Gastroesophageal sphincter (tissue), 4 donors: Measurements from ENCODE around the gene ASPRV1. TPM values are rescaled to one million over a fixed set of nuclear protein-coding genes. Genes with fewer than 3 reads are reported as not detected.

Source experiments
- ATAC-seq: fragments of 150-250 bp; one replicate; pipeline ENCODE4 v1.9.1; 2016; ENCODE audit warnings: mild to moderate bottlenecking, moderate library complexity
- H3K27ac ChIP-seq, 4 donors: fragments of 200-600 bp; sonication (generic) in 3 of 4; 1 replicate in 3 of 4; 2 replicates in 1 of 4; pipeline ENCODE4 v1.5.1; 2016 to 2019
- H3K27me3 ChIP-seq: fragments of 200-600 bp; sonication (generic); one replicate; pipeline ENCODE4 v1.5.1; 2019
- H3K36me3 ChIP-seq, 2 donors: fragments of 200-600 bp; sonication (generic); one replicate each; pipeline ENCODE4 v1.5.1; 2019; ENCODE audit warnings: control low read depth in 1 of 2
- H3K4me1 ChIP-seq, 3 donors: fragments of 200-600 bp; sonication (generic); 1 replicate in 2 of 3; 2 replicates in 1 of 3; pipeline ENCODE4 v1.5.1; 2016 to 2019; ENCODE audit warnings: control low read depth in 2 of 3
- H3K4me3 ChIP-seq, 2 donors: fragments of 200-600 bp; sonication (generic); one replicate each; pipeline ENCODE4 v1.5.1; 2019; ENCODE audit warnings: mild to moderate bottlenecking in 1 of 2, moderate library complexity in 1 of 2
- H3K9me3 ChIP-seq, 3 donors: fragments of 200-600 bp; sonication (generic); one replicate each; pipeline ENCODE4 v1.5.1; 2017 to 2019; ENCODE audit warnings: control low read depth in 2 of 3
- CTCF ChIP-seq, 4 experiments: fragments of 200-600 bp in 2 of 4; fragments of 450-650 bp in 2 of 4; sonication (generic) in 1 of 4; IDR thresholded peaks; one replicate each; pipeline ENCODE4 v1.5.1; 2017 to 2019; ENCODE audit warnings: antibody characterized with exemption in 4 of 4, mild to moderate bottlenecking in 2 of 4, moderate library complexity in 2 of 4
- EP300 ChIP-seq: sonication (generic); formaldehyde crosslinking; IDR thresholded peaks from one replicate; pipeline ENCODE4 v1.6.1; 2017; ENCODE audit warnings: antibody characterized with exemption, mild to moderate bottlenecking
- POLR2A ChIP-seq, 2 donors: fragments of 450-650 bp; IDR thresholded peaks; one replicate each; pipeline ENCODE4 v1.6.1; 2017; ENCODE audit warnings: antibody characterized with exemption in 2 of 2, mild to moderate bottlenecking in 2 of 2, moderate library complexity in 1 of 2
- POLR2AphosphoS5 ChIP-seq: sonication (generic); formaldehyde crosslinking; IDR thresholded peaks from one replicate; pipeline ENCODE4 v1.6.1; 2017; ENCODE audit warnings: antibody characterized with exemption
- WGBS, 2 donors: methylation state at CpG; one replicate each; pipeline ENCODE4 v1.1.5; 2018; ENCODE audit warnings: low coverage in 1 of 2; 5-methylcytosine and 5-hydroxymethylcytosine counted together
- total RNA-seq, 4 donors: library from RNA; depleted of rRNA; stranded (reverse); fragments of >200 nt; gene quantifications; one replicate each; pipeline ENCODE4 v1.1.0, GENCODE V29; 2016

ASPRV1 gene
- total RNA-seq, 4 donors from 2014 or later: 1.0 to 1.4 (median 1.3) TPM

DNA sequence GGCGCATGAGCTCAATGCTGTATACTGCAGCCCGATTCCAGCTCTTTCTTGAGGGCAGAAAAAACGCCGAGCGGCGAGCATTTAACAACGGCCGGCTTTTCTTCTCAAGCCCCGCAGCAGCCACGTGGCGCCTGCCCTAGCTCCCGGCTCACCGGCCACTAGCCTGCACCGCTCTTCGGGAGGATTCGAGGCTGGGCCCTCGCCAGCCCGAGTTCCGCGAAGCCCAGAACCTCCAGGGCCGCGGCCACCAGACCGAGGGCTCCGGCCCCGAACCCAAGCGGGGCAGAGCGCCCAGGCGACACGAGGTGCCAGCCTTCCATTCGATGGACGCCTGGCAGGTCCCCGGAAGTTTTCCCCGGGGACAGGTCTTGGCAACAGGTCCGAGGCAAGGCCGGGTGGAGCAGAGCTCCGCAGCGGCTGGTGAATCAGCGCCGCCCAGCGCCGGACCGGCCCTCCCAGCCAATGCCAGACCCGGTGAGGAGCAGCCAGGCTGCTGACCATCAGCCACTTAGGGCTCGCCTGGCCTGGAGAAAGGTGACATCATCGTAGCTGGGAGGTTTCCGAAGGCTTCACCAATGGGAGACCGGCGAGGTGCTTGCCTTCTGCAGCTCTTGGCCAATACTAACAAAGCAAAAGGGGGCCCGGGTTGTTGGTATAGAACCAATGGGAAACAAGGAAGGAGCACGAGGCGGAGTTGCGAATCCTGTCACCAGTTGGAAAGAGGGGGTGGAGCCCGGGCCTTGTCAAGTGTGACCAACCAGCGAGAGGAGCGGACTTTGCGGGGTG is 47.1 kb downstream of the ASPRV1 start:
- Histone ChIP-seq H3K4me1 (peaks cover 10 to 59% (median 25%) of the 10 kb centered on the region in 3 donors), H3K4me3 (peak overlapping the region; percentile 51 to 91), H3K27ac (peak overlapping the region; percentile 90 to 99 (median 96)), H3K36me3 (peaks cover 0 to 26% of the 10 kb centered on the region in 2 donors), H3K27me3 (no peaks in the 10 kb centered on the region), H3K9me3 (no peaks in the 10 kb centered on the region)
- TF ChIP-seq POLR2A (IDR thresholded peaks at IDR 0.05) (peak; percentile 79 to 90), POLR2AphosphoS5 (peak; percentile 93), CTCF (IDR thresholded peaks at IDR 0.05) (peak in 3 of 4 experiments; percentile 15 to 40 (median 17)), EP300 (no peak)
- ATAC-seq: peak; percentile 94
- WGBS, 2 donors: 0% methylated on average over 3 to 9 of the region's 56 CpGs

- Histone ChIP-seq H3K36me3 (peaks cover 0 to 45% of the 10 kb centered on the region in 2 donors), H3K27me3 (no peaks in the 10 kb centered on the region), H3K4me3 (no peak overlapping the region), H3K9me3 (no peaks in the 10 kb centered on the region), H3K4me1 (peaks cover 4 to 37% (median 18%) of the 10 kb centered on the region in 3 donors), H3K27ac (peak overlapping the region in 3 of 4 donors; percentile 8 to 98 (median 22))
- no peak for ATAC-seq
- WGBS, 2 donors: 0 to 3% methylated on average over 2 of the region's 2 CpGs
- TF ChIP-seq POLR2AphosphoS5 (no peak), CTCF (IDR thresholded peaks at IDR 0.05) (peak; percentile 35 to 68 (median 57))
Observed at GRCh38 chr2:69911985-69912563, 49.4 kb downstream of the ASPRV1 start.

Other genes with a start within 250 kb of the ASPRV1 start
- 10 to 100 TPM; 49.0 to 66.8 (median 58.1) TPM for gene ANXA4, start 219.5 kb downstream of the ASPRV1 start, total RNA-seq
- gene GMCL1, start 132.0 kb downstream of the ASPRV1 start, total RNA-seq: 10 to 100 TPM; 10.6 to 14.8 (median 13.0) TPM
- 10 to 100 TPM; 59.4 to 87.8 (median 75.9) TPM for gene SNRNP27, start 67.7 kb downstream of the ASPRV1 start, total RNA-seq
- 10 to 100 TPM; 10.5 to 15.6 (median 13.3) TPM for gene MXD1, start 46.5 kb downstream of the ASPRV1 start, total RNA-seq
- gene PCBP1, start 125.8 kb upstream of the ASPRV1 start, total RNA-seq: 100 to 1,000 TPM; 117 to 222 (median 167) TPM
- gene C2orf42, start 229.4 kb upstream of the ASPRV1 start, total RNA-seq: 10 to 100 TPM; 17.5 to 32.1 (median 23.2) TPM